Colonic mucosa (tissue), 4 donors: ENCODE measurements around the gene MPO. TPM values are rescaled to one million over a fixed set of nuclear protein-coding genes. Genes with fewer than 3 reads are reported as not detected.

ENCODE experiments used
- DNase-seq: peaks from one replicate; pipeline ENCODE4 v3.0.0-alpha.2; 2020
- H3K27ac ChIP-seq: fragments of 200-600 bp; one replicate; pipeline ENCODE4 v1.8.0; 2021
- H3K27me3 ChIP-seq: fragments of 200-600 bp; one replicate; pipeline ENCODE4 v1.8.0; 2021
- H3K36me3 ChIP-seq: fragments of 200-600 bp; one replicate; pipeline ENCODE4 v1.8.0; 2021
- H3K4me1 ChIP-seq: fragments of 200-600 bp; one replicate; pipeline ENCODE4 v1.8.0; 2021; ENCODE audit warnings: mild to moderate bottlenecking
- H3K4me3 ChIP-seq: fragments of 200-600 bp; one replicate; pipeline ENCODE4 v1.8.0; 2021
- H3K9ac ChIP-seq, 2 donors: one replicate each; pipeline ENCODE4 v1.7.0; 2013; ENCODE audit warnings: control low read depth in 2 of 2, low read depth in 2 of 2, low read length in 2 of 2
- H3K9me3 ChIP-seq: fragments of 200-600 bp; one replicate; pipeline ENCODE4 v1.8.0; 2021
- CTCF ChIP-seq: fragments of 200-600 bp; IDR thresholded peaks from one replicate; pipeline ENCODE4 v1.8.0; 2022; ENCODE audit warnings: antibody characterized with exemption, mild to moderate bottlenecking
- intact Hi-C: fragments of 100-400 bp; cut with DNase I; formaldehyde crosslinking; loops from one replicate; pipeline ENCODE4 v1.14.1; 2022
- total RNA-seq, 2 donors: library from RNA; stranded (reverse); fragmentation: NEBNext Ultra II Directional in 1 of 2; extraction: Animal tissue kit (Norgen Biotek cat#: 25700) in 1 of 2; gene quantifications; one replicate each; pipeline ENCODE4 v1.2.1, GENCODE V29; 2021
- donor health status: healthy.
- donor health status: DM: no; HTN: no; CAD: no.
- donor health status: DM: no; HTN: no; CAD: no.

Gene MPO
- total RNA-seq, 2 donors from 2014 or later, result not detected

DNA sequence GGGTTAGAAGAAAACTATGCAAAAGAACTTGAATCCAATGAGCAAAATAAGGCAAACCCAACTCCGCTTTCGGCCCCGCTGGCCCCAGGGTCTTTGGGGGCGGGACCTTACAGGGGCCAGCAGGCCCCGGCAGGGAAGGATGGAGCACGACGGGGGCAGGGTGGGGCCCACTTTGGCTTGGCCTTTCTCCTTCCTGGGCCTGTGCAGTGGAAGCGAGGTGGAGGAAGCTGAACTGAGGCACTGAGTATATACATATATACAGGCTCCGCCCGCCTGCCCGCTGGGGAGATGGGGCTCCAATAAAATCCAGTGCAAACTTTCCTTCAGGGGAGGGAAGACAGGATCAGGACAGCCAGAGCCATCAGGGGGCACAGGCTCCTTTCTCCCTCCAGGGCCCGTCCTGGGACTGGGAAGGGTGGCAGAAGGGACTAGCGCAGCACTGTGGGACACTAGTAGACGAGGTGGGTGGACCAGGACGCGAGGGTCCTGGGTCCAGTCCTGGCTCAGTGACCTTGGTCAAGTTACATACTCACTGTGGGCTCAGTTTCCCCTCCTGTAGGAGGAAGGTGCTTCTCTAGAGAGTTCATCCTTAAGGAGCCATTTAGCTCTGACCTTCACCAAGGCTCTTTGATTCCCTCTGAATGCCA, 20.9 kb upstream of the MPO start:
- Histone ChIP-seq H3K36me3 (no peaks in the 10 kb centered on the region), H3K27me3 (no peaks in the 10 kb centered on the region), H3K4me1 (no peaks in the 10 kb centered on the region), H3K9ac (no peak overlapping the region), H3K9me3 (no peaks in the 10 kb centered on the region), H3K27ac (no peak overlapping the region), H3K4me3 (no peak overlapping the region)
- intact Hi-C loops, result no loop called here
- TF ChIP-seq CTCF, result no peak
- peak; percentile 15 for DNase-seq

- no peaks in the 10 kb centered on the region for H3K4me1 ChIP-seq
- H3K27ac ChIP-seq, result no peak overlapping the region
- no peaks in the 10 kb centered on the region for H3K9me3 ChIP-seq
- no peak for DNase-seq
- H3K4me3 ChIP-seq, result no peak overlapping the region
- no peak overlapping the region for H3K9ac ChIP-seq
- TF ChIP-seq CTCF, result no peak
- no peaks in the 10 kb centered on the region for H3K36me3 ChIP-seq
- no peaks in the 10 kb centered on the region for H3K27me3 ChIP-seq
- intact Hi-C loops, result no loop called here
Observed at GRCh38 chr17:58300336-58300735, 19.6 kb upstream of the MPO start.

DNA sequence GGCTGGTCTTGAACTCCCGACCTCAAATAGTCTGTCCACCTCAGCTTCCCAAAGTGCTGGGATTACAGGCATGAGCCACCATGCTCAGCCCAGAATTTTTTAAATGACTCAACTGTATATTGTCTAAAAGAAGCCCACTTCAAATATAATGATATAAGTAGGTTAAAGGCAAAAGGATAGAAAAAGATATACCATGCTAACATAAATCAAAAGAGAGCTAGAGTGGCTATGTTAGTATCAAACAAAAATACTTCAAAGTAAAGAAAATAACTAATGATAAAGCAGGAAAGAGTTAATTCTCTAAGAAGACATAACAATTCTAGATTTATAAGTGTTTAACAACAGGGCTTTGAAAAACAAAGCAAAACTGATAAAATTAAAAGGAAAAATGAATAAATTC, 13.3 kb upstream of the MPO start:
- H3K27me3 ChIP-seq, result no peaks in the 10 kb centered on the region
- no peaks in the 10 kb centered on the region for H3K4me1 ChIP-seq
- no peaks in the 10 kb centered on the region for H3K36me3 ChIP-seq
- H3K27ac ChIP-seq, result no peak overlapping the region
- intact Hi-C loops, result no loop called here
- DNase-seq, result no peak
- no peaks in the 10 kb centered on the region for H3K9me3 ChIP-seq
- no peak overlapping the region for H3K4me3 ChIP-seq
- no peak for TF ChIP-seq CTCF
- no peak overlapping the region for H3K9ac ChIP-seq

- Histone ChIP-seq H3K27ac (no peak overlapping the region), H3K36me3 (no peaks in the 10 kb centered on the region), H3K27me3 (no peaks in the 10 kb centered on the region), H3K4me1 (no peaks in the 10 kb centered on the region), H3K9ac (no peak overlapping the region), H3K4me3 (no peak overlapping the region), H3K9me3 (no peaks in the 10 kb centered on the region)
- TF ChIP-seq CTCF, result no peak
- intact Hi-C loops, result no loop called here
- DNase-seq, result no peak
Observed at GRCh38 chr17:58291246-58291645, 10.5 kb upstream of the MPO start.

GRCh38 chr17:58289869-58290268, 9.1 kb upstream of the MPO start:
- Histone ChIP-seq H3K9ac (no peak overlapping the region), H3K36me3 (no peaks in the 10 kb centered on the region), H3K27ac (no peak overlapping the region), H3K4me1 (no peaks in the 10 kb centered on the region), H3K4me3 (no peak overlapping the region), H3K9me3 (no peaks in the 10 kb centered on the region), H3K27me3 (no peaks in the 10 kb centered on the region)
- no peak for DNase-seq
- intact Hi-C loops, result no loop called here
- TF ChIP-seq CTCF, result no peak
